Thyroid gland (tissue), 4 donors: ENCODE results near the gene POLK.

Experiments
- POLR2A ChIP-seq, 2 donors: fragments of 450-650 bp; IDR thresholded peaks; one replicate each; pipeline ENCODE4 v1.6.1; 2017; ENCODE audit warnings: antibody characterized with exemption in 2 of 2, mild to moderate bottlenecking in 2 of 2, moderate library complexity in 1 of 2
- TF ChIP-seq, protein P1 (sequence below), 6 experiments: fragments of 200-600 bp in 3 of 6; fragments of 450-650 bp in 3 of 6; sonication (generic) in 3 of 6; IDR thresholded peaks; one replicate each; pipeline ENCODE4 v1.5.1; 2016 to 2019; ENCODE audit warnings: antibody characterized with exemption in 6 of 6, mild to moderate bottlenecking in 2 of 6, inconsistent platforms in 1 of 6, moderate library complexity in 1 of 6

DNA sequence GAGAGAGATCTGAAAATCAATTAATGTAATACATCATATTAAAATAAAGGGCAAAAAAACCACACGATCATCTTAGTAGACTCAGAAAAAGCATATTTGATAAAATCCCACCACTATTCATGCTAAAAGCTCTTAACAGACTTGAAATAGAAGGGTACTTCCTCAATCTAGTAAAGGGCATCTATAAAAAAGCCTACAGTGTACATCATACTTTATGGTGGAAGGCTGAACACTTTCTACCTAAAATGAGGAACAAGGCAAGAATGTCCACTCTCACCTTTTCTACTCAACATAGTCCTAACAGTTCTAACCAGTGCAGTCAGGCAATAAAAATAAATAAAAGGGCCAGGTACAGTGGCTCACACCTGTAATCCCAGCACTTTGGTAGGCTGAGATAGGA is 38.9 kb downstream of the POLK start:
- TF ChIP-seq, protein P1, sequence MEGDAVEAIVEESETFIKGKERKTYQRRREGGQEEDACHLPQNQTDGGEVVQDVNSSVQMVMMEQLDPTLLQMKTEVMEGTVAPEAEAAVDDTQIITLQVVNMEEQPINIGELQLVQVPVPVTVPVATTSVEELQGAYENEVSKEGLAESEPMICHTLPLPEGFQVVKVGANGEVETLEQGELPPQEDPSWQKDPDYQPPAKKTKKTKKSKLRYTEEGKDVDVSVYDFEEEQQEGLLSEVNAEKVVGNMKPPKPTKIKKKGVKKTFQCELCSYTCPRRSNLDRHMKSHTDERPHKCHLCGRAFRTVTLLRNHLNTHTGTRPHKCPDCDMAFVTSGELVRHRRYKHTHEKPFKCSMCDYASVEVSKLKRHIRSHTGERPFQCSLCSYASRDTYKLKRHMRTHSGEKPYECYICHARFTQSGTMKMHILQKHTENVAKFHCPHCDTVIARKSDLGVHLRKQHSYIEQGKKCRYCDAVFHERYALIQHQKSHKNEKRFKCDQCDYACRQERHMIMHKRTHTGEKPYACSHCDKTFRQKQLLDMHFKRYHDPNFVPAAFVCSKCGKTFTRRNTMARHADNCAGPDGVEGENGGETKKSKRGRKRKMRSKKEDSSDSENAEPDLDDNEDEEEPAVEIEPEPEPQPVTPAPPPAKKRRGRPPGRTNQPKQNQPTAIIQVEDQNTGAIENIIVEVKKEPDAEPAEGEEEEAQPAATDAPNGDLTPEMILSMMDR (IDR thresholded peaks at IDR 0.05), result no peak
- TF ChIP-seq POLR2A (IDR thresholded peaks at IDR 0.05), result no peak
